Immature natural killer cell (primary cell): ENCODE measurements around the gene MYLK3. TPM values are rescaled to one million over a fixed set of nuclear protein-coding genes. Genes with fewer than 3 reads are reported as not detected.
A peak's percentile ranks its signal among the peaks of the same experiment; 100 is the strongest.

Experiments used
- DNase-seq, 3 donors: peaks; one replicate each; pipeline ENCODE4 v3.0.0; 2022; ENCODE audit warnings: mixed read lengths in 1 of 3
- H3K27ac Mint-ChIP-seq, 6 donors: one replicate each; pipeline ENCODE4 v1.8.0; 2020; ENCODE audit warnings: mixed read lengths in 6 of 6, mild to moderate bottlenecking in 5 of 6, inconsistent platforms in 4 of 6, moderate library complexity in 3 of 6
- H3K27me3 Mint-ChIP-seq, 3 donors: one replicate each; pipeline ENCODE4 v1.8.0; 2020 to 2021; ENCODE audit warnings: low read depth in 3 of 3, mild to moderate bottlenecking in 3 of 3, mixed read lengths in 3 of 3, moderate library complexity in 3 of 3, inconsistent platforms in 1 of 3
- H3K36me3 Mint-ChIP-seq, 3 donors: one replicate each; pipeline ENCODE4 v1.8.0; 2020; ENCODE audit warnings: mixed read lengths in 3 of 3, inconsistent platforms in 2 of 3, mild to moderate bottlenecking in 2 of 3
- H3K4me1 Mint-ChIP-seq, 2 donors: one replicate each; pipeline ENCODE4 v1.8.0; 2020; ENCODE audit warnings: inconsistent platforms in 2 of 2, mild to moderate bottlenecking in 2 of 2, mixed read lengths in 2 of 2, moderate library complexity in 1 of 2
- H3K4me3 Mint-ChIP-seq, 5 donors: one replicate each; pipeline ENCODE4 v1.8.0; 2020; ENCODE audit warnings: mild to moderate bottlenecking in 5 of 5, mixed read lengths in 5 of 5, inconsistent platforms in 3 of 5, moderate library complexity in 3 of 5
- H3K9me3 Mint-ChIP-seq, 6 donors: one replicate each; pipeline ENCODE4 v1.8.0; 2020; ENCODE audit warnings: mild to moderate bottlenecking in 6 of 6, mixed read lengths in 6 of 6, inconsistent platforms in 4 of 6, moderate library complexity in 3 of 6
- polyA plus RNA-seq, 3 donors: library from polyadenylated mRNA; unstranded; fragments of 300-500 nt; fragmentation: Illumina TruSeq; gene quantifications; one replicate each; pipeline ENCODE4 v1.2.3, GENCODE V29; 2021

Gene MYLK3
- polyA plus RNA-seq, 3 donors from 2014 or later = not detected

- Mint-ChIP-seq H3K36me3 (no peaks in the 10 kb centered on the region), H3K4me1 (peaks cover 0 to 4% of the 10 kb centered on the region in 2 donors), H3K27me3 (peaks cover 2 to 4% (median 3%) of the 10 kb centered on the region in 3 donors), H3K27ac (no peak overlapping the region), H3K9me3 (no peaks in the 10 kb centered on the region), H3K4me3 (no peak overlapping the region)
- DNase-seq = no peak
Observed at GRCh38 chr16:46746821-46747776, 1.0 kb downstream of the MYLK3 start.

DNA sequence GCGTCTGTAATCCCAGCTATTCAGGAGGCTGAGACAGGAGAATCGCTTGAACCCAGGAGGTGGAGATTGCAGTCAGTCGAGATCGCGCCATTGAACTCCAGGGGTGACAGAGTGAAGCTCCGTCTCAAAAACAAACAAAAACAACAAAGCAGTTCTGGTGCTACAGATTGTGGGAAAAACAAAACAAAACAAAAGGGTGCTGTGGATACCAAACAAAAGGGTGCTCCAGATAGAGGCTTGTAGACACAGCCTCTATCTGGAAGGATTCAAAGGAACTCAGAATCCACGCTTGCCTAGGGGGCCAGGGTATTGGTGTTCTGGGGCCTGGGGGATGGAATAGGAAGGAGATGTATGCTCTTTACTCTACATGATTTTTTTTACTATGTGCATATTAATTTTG is 2.5 kb downstream of the MYLK3 start:
- no peak overlapping the region for H3K4me3 Mint-ChIP-seq
- peaks cover 0 to 4% of the 10 kb centered on the region in 2 donors for H3K4me1 Mint-ChIP-seq
- H3K27ac Mint-ChIP-seq = no peak overlapping the region
- no peaks in the 10 kb centered on the region for H3K36me3 Mint-ChIP-seq
- peaks cover 2 to 4% (median 3%) of the 10 kb centered on the region in 3 donors for H3K27me3 Mint-ChIP-seq
- H3K9me3 Mint-ChIP-seq = no peaks in the 10 kb centered on the region
- no peak for DNase-seq

DNA sequence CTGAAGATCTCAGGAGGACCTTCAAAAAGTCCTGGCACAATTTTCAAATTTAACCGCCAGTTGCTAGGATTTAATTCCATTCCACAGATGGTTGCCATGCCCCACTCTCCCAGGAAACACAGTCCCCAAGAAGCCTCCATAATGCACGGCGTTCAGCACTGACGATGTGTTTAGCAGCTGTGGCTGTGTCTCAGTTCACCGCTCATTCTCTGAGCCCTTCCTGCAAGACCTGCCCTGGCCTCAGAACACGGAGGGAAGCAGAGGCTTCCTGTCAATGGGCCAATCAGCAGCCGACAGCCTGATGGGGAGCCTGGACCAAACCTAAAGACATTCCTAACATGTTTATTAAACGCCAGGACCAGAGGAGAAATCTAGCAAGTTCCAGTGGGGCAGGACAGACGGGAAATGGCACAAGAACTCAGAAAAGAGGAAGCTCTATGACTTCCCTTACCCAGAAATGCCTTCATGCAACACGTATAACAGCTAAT is 4.9 kb downstream of the MYLK3 start:
- no peak for DNase-seq
- Mint-ChIP-seq H3K4me1 (peaks cover 0 to 4% of the 10 kb centered on the region in 2 donors), H3K4me3 (no peak overlapping the region), H3K27me3 (peaks cover 0 to 4% (median 2%) of the 10 kb centered on the region in 3 donors), H3K9me3 (no peaks in the 10 kb centered on the region), H3K36me3 (no peaks in the 10 kb centered on the region), H3K27ac (peak overlapping the region in 1 of 6 donors; percentile 56)

GRCh38 chr16:46739934-46740333 is 8.2 kb downstream of the MYLK3 start:
- Mint-ChIP-seq H3K4me3 (no peak overlapping the region), H3K4me1 (peaks cover 0 to 4% of the 10 kb centered on the region in 2 donors), H3K9me3 (no peaks in the 10 kb centered on the region), H3K36me3 (no peaks in the 10 kb centered on the region), H3K27me3 (peaks cover 2 to 4% (median 4%) of the 10 kb centered on the region in 3 donors), H3K27ac (no peak overlapping the region)
- DNase-seq = no peak

GRCh38 chr16:46737621-46738214 is 10.4 kb downstream of the MYLK3 start:
- Mint-ChIP-seq H3K36me3 (no peaks in the 10 kb centered on the region), H3K9me3 (no peaks in the 10 kb centered on the region), H3K4me3 (no peak overlapping the region), H3K27ac (no peak overlapping the region), H3K4me1 (no peaks in the 10 kb centered on the region), H3K27me3 (peaks cover 0 to 4% (median 2%) of the 10 kb centered on the region in 3 donors)
- no peak for DNase-seq

DNA sequence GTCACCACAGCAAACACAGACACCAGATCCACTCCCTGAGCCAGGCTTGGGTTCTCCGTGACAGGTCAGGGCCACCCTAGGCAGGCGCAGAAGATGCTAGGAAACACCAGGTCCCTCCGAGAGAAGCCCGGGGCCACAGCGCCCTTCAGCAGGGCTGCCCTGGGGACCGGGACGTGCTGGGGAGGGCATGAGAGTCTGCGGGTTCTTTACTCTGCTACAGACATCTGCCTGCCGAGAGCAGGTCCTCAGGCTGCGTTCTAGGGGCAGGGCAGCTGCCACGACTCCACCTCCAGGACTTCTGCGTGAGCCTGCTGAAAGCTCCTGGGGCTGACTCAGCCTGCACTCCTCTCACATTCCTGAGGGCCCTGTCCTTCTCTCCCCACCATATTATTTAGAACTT is 11.4 kb downstream of the MYLK3 start:
- no peaks in the 10 kb centered on the region for H3K4me1 Mint-ChIP-seq
- H3K4me3 Mint-ChIP-seq = no peak overlapping the region
- H3K36me3 Mint-ChIP-seq = no peaks in the 10 kb centered on the region
- no peaks in the 10 kb centered on the region for H3K9me3 Mint-ChIP-seq
- peaks cover 0 to 4% (median 0%) of the 10 kb centered on the region in 3 donors for H3K27me3 Mint-ChIP-seq
- no peak overlapping the region for H3K27ac Mint-ChIP-seq
- DNase-seq = no peak

DNA sequence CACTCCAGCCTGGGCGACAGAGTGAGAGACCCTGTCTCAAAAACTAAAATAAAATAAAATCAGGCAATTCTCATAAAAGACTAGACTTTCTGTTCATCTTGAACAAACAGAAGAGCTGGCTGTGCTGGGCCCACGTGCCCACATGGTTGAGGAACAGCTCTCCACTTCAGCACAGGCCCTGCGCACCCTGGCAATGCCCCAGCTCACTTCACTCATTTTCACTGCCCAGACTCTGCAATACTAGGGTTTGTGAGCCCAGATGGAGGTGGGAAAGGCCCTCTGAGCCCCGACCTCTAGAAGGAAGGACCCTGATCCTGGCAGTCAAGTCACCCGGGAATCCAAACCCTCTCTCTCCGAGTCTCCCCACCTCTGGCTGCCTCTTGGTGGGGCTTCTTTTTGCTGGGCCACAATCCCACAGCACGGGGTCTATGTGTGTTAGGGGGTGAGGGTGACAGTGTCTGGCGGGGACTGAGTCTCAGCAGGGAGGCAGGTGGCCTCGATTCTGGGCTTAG is 14.8 kb downstream of the MYLK3 start:
- H3K36me3 Mint-ChIP-seq = no peaks in the 10 kb centered on the region
- H3K27ac Mint-ChIP-seq = no peak overlapping the region
- no peak overlapping the region for H3K4me3 Mint-ChIP-seq
- H3K27me3 Mint-ChIP-seq = peaks cover 0 to 4% (median 0%) of the 10 kb centered on the region in 3 donors
- H3K4me1 Mint-ChIP-seq = no peaks in the 10 kb centered on the region
- DNase-seq = no peak
- peaks cover 0 to 2% (median 0%) of the 10 kb centered on the region in 6 donors for H3K9me3 Mint-ChIP-seq

- Mint-ChIP-seq H3K9me3 (peaks cover 0 to 2% (median 0%) of the 10 kb centered on the region in 6 donors), H3K4me1 (no peaks in the 10 kb centered on the region), H3K36me3 (no peaks in the 10 kb centered on the region), H3K27ac (no peak overlapping the region), H3K27me3 (peaks cover 0 to 4% (median 0%) of the 10 kb centered on the region in 3 donors), H3K4me3 (no peak overlapping the region)
- no peak for DNase-seq
Observed at GRCh38 chr16:46732561-46732960, 15.6 kb downstream of the MYLK3 start.

- no peak for DNase-seq
- Mint-ChIP-seq H3K27me3 (peaks cover 0 to 2% (median 0%) of the 10 kb centered on the region in 3 donors), H3K36me3 (no peaks in the 10 kb centered on the region), H3K9me3 (peaks cover 0 to 2% (median 0%) of the 10 kb centered on the region in 6 donors), H3K27ac (no peak overlapping the region), H3K4me1 (no peaks in the 10 kb centered on the region), H3K4me3 (no peak overlapping the region)
Observed at GRCh38 chr16:46731691-46732555, 16.2 kb downstream of the MYLK3 start.

DNA sequence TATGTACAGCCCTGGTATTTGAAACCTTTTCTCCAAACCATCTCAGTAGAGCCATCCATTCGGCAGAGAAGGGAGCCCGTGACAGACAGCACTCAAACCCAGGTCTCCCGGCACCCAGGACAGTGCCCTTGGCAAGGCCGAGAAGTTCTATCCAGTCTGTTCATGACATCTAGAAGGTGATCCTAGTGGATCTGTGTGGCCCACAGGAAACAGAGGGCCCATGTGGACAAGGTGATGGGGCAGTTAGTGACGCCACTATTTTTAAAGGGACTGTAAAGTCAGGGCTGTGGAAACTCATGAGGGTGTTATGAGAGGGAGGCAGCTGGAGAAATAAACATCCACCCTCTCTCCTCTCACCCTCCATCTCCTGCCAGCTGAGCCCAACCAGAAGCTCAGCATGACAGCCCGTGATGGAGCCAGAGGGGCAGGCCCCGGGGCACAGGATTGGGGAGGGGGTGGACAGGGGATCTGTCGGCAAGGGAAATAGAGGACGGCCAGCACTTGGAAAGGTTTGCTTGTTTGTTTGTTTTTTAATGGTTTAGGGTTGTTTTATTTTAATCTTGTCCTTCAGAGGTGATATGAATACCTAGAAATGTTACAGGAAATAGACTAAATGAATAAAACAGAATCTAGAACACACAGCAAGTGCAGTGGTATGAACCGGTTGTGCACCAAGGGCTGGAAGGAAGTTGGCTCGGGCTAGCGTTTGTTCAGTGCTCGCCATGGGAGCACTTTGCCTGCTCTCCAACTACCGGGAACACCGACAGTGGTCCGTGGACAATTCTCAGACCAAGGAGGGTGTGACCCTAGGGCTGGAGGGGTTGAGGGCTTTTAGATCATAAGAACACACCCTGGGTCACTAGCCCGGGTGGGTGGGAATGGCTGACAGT is 17.1 kb downstream of the MYLK3 start:
- Mint-ChIP-seq H3K4me3 (no peak overlapping the region), H3K27me3 (peaks cover 0 to 2% (median 0%) of the 10 kb centered on the region in 3 donors), H3K27ac (no peak overlapping the region), H3K4me1 (no peaks in the 10 kb centered on the region), H3K36me3 (no peaks in the 10 kb centered on the region), H3K9me3 (peaks cover 0 to 3% (median 0%) of the 10 kb centered on the region in 6 donors)
- no peak for DNase-seq

DNA sequence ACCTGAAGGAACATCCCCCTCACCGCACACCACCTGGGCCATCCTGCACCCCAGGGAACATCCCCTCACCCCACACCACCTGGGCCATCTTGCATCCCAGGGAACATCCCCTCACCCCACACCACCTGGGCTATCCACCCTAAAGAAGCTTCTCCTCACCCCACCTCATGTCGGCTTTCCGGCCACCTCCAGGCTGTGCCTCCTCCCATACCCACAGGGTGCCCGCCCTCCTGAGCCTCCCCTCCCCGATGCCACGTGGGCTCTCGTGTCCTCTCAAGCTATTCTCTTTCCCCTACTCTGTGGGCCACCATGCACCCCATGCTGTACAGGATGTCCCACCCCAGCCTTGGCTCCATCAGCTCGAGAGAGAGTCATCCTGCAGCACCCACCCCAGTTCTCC is 18.0 kb downstream of the MYLK3 start:
- Mint-ChIP-seq H3K27me3 (peaks cover 0 to 4% (median 2%) of the 10 kb centered on the region in 3 donors), H3K4me1 (no peaks in the 10 kb centered on the region), H3K36me3 (peaks cover 0 to 5% (median 0%) of the 10 kb centered on the region in 3 donors)

GRCh38 chr16:46729326-46729995 is 18.7 kb downstream of the MYLK3 start:
- Mint-ChIP-seq H3K4me1 (no peaks in the 10 kb centered on the region), H3K9me3 (peaks cover 0 to 8% (median 2%) of the 10 kb centered on the region in 6 donors), H3K27me3 (peaks cover 0 to 5% (median 2%) of the 10 kb centered on the region in 3 donors), H3K27ac (no peak overlapping the region), H3K4me3 (no peak overlapping the region), H3K36me3 (peaks cover 0 to 5% (median 0%) of the 10 kb centered on the region in 3 donors)
- no peak for DNase-seq

More for the DNA sequence above, 18.0 kb downstream of the MYLK3 start:
- H3K9me3 Mint-ChIP-seq = peaks cover 0 to 8% (median 2%) of the 10 kb centered on the region in 6 donors
- H3K27ac Mint-ChIP-seq = no peak overlapping the region
- H3K4me3 Mint-ChIP-seq = no peak overlapping the region
- DNase-seq = no peak
